Loucy (cell line): ENCODE data around the gene NRG3.

Source experiments
- CTCF ChIP-seq: fragments of 200-600 bp; sonication (generic); conservative IDR thresholded peaks from 2 replicates; pipeline ENCODE4 v1.5.1; 2014; ENCODE audit warnings: mild to moderate bottlenecking, antibody characterized with exemption, low read length
- EZH2phosphoT487 ChIP-seq: fragments of 200-600 bp; IDR thresholded peaks from 2 replicates; pipeline ENCODE4 v1.6.1; 2018; ENCODE audit warnings: antibody characterized with exemption, mild to moderate bottlenecking, moderate library complexity, borderline replicate concordance

- no peak for TF ChIP-seq CTCF
- TF ChIP-seq EZH2phosphoT487 = no peak
Measured at GRCh38 chr10:82452046-82452445, 577.1 kb downstream of the NRG3 start.
